Measurements from ENCODE around the gene ZNF280B.

DNA sequence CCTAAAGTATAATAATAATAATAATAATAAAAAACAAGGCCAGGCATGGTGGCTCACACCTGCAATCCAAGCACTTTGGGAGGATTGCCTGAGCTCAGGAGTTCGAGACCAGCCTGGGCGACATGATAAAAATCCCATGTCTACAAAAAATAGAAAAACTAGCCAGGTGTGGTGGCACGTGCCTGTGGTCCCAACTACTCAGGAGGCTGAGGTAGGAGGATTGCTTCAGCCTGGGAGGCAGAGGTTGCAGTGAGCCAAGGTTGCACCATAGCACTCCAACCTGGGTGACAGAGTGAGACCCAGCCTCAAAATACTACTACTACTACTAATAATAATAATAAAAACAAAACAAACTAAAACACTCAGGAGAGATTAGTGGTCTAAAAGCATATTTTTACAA is 27.1 kb upstream of the ZNF280B start:
- TF ChIP-seq, protein P1, sequence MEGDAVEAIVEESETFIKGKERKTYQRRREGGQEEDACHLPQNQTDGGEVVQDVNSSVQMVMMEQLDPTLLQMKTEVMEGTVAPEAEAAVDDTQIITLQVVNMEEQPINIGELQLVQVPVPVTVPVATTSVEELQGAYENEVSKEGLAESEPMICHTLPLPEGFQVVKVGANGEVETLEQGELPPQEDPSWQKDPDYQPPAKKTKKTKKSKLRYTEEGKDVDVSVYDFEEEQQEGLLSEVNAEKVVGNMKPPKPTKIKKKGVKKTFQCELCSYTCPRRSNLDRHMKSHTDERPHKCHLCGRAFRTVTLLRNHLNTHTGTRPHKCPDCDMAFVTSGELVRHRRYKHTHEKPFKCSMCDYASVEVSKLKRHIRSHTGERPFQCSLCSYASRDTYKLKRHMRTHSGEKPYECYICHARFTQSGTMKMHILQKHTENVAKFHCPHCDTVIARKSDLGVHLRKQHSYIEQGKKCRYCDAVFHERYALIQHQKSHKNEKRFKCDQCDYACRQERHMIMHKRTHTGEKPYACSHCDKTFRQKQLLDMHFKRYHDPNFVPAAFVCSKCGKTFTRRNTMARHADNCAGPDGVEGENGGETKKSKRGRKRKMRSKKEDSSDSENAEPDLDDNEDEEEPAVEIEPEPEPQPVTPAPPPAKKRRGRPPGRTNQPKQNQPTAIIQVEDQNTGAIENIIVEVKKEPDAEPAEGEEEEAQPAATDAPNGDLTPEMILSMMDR (IDR thresholded peaks at IDR 0.05; ENCODE audit: low read length), result no peak
- no peak for TF ChIP-seq EZH2 (IDR thresholded peaks at IDR 0.05; ENCODE audit: borderline replicate concordance, low read length)

All from OCI-LY1 (cell line).